ENCODE data around the gene RARB. TPM values are rescaled to one million over a fixed set of nuclear protein-coding genes. Genes with fewer than 3 reads are reported as not detected.

RARB gene
- total RNA-seq, 1 experiment from 2014 or later, result 0.71 TPM

DNA sequence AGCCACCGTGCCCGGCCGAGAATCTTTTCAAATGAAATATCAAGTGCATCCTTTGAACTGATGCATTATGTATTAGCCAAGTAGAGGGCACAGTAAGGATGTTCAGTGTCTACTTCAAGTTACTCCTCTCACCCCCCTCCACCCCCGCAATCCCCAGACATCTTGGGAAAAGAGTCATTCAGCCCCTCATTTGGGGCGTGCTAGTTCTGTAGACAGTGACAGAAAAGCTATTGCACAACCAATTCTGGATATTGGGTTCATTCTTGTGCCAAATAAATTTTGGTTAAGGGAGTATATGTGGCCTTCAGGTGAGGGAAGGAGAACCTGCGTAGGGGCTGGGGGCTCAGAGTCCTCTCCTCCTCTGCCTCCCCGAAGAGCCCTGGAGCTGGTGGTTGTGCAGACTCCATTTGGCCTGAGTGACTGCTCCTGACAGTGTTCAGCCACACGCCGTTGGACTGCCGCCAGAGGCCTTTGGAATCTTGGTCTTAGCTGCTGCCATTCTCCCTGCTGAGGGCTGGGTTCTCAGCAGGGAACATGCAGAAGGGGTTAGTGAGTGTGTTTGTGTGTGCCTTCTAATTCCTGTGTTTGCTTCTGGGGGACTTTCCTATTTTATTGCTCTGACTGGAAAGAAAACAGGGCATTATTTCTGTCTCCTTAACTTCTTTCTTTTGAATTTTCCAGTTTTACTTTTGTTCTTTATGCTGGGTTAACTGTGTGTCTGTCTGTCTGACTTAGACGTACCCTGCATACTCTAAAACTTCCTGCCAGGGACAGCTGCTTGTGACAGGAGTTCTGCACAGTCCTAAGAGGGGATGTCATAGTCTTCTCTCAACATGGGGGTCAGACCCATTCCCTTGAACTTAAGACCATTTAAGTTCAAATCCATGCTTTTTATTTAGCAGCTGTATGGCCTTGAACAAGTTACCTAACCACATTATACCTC lies 21.0 kb downstream of the RARB start:
- DNase-seq (ENCODE audit: low spot score), result peak; percentile 74

- no peak for DNase-seq (ENCODE audit: low spot score)
Measured at GRCh38 chr3:25449857-25450256, 21.8 kb downstream of the RARB start.

DNA sequence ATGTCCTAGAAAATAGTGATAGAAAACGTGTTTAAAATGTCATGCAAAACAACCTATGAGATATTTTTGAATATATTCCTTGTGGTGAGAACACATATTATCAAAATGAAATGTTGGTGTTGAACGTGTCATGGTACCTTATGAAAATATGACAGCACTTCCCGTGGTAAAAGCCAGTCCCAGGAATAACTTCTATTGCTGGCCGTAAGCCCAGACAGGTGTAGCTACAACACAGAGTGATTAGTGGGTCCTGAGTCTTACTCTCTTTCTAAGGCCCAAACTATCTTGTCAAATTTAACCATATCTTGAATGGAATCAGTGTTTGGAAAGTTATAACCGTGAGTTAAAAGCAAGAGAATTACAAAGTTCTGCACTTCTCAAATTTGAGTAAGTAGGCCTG lies 24.1 kb downstream of the RARB start:
- DNase-seq (ENCODE audit: low spot score), result no peak

DNA sequence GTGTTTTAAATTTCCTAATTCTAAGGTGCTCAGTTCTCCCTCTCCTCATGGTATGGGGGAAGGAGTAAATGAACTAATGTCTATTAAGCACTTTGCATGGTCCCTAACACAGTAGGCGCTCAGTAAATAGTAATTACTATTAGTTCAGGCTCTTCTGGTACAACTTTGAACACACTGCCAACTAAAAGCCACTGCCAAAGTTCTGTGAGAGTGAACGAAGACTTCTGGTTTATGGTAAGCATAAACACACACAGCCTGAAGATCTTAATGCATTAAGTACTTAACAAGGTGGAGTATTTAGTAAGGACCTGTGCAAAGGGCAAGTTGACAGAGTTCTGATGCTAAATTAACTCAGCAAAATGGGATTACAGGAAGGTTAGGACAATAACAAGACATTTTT lies 24.7 kb downstream of the RARB start:
- DNase-seq (ENCODE audit: low spot score), result no peak

GRCh38 chr3:25453619-25454004 lies 25.5 kb downstream of the RARB start:
- no peak for DNase-seq (ENCODE audit: low spot score)

DNA sequence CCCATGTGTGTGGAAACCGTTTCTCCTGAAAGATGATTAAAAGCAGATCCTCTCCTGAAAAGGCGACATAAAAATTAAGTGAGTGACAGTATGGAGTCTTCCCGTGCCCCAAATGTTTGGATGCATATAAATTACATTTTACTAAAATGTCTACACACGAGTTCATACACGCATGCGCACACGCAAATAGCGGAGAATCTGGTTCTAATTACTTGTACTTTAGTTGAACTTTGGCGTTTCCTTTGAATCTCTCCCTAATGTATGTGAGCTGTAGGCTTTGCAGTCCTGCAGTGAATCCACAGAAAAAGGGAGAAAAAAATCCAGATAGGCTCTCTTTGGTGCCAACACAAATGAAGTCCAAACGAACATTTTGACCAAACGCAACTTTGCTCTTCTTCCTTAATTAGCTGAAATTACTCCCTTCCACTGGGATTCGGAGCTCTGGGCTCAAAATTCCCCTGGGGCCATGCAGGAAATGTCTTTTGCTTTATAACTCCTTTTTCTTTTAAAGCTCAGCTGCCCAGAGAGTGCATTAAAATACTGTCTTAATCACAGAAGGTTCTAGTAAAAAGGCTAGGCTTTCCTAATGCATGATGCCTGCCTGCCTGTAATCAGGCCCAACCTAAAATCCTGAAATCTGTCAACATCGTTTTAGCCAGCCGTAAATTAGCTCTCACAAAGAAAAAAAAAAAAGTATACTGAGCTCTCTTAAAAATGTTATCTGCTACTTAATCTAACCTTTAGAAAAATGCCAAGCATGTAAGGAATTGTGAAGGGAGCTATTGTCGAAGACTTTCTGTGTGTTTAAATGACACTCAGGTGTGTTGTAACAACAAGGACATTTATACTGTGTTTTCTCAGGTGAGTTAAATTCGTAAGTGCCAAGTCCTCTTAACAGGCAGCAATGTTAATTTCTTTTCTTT lies 26.2 kb downstream of the RARB start:
- no peak for DNase-seq (ENCODE audit: low spot score)

GRCh38 chr3:25455441-25456132 lies 27.5 kb downstream of the RARB start:
- no peak for DNase-seq (ENCODE audit: low spot score)

DNA sequence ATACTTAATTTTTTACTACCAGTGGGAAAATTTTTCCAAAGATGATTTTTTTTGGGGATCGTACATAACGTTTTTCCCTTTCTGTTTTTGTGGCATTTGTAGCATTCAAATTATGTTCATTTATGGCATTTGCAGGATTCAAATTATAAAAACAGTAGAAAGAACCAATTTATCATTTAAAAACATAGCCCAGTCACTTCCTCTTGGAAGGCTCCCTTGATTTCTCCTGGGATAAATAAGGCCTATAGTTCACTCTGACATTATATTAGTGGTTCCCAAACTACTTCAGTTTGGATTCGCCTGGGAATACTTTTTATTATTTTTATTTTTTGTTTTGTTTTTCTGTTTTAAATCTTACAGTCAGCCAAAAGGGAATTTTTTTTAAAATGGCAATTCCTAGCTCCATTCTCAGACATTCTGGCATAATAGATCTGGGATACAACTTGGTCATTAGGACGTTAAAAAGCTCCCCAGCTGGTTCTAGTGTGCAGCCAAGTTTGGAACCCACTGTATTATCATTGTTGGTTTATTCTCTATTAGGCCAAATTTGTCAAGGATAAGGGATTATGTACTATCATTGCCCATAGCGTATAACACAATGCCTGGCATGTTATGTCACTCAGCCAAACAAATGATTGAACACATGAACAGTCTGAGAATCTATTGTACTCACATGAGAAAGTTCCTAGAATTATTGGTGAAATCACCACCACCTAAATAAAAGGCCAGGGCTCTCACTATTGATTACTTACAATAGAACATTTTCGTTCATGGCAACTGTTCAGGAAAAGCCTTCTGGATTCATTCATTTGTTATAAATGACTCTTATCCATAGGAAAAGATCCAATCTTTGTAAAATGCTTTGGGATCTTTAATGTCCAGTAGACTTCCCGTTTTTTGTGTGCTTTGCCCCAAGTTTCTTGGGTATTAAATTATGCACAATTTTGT lies 28.9 kb downstream of the RARB start:
- no peak for DNase-seq (ENCODE audit: low spot score)

GRCh38 chr3:25457671-25458419 lies 29.8 kb downstream of the RARB start:
- DNase-seq (ENCODE audit: low spot score), result no peak

DNA sequence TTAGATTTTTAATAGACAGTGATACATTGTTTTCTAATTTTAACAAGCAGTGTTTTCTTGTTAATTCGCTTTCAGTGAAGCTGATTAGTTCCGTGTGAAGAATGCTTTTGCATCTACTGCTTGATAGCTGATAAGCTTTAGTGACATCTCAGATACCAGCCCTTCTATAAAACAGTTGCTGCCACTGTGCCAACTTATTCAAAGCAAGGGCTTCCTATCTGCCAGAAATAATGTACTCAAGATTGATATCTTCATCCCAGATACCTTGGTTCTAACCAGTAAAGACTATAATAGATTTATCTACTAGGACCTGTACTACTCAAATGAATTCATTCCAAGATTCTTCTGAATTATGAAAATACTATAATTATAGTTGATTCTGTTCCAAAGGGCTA lies 30.4 kb downstream of the RARB start:
- DNase-seq (ENCODE audit: low spot score), result no peak

- no peak for DNase-seq (ENCODE audit: low spot score)
Measured at GRCh38 chr3:25460751-25461150, 32.7 kb downstream of the RARB start.

- no peak for DNase-seq (ENCODE audit: low spot score)
Measured at GRCh38 chr3:25461946-25462345, 33.9 kb downstream of the RARB start.

DNA sequence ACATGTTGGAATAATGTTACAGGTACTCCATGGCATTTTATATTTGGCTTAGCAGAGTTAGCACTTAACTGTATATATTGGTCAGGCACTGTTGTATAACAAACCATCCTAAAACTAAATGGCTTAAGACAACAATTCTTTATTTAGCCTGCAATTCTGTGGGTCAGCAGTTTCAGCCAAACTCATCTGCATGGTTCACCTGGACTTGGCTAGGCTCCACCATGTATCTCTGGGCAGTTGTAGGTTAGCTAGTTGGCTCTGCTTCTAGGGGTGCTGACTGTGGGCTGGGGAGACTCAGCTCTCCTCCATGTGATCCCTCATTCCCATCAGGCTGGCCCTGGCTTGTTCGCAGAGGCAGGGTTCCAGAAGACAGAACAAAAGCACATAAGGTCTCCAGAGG lies 34.4 kb downstream of the RARB start:
- no peak for DNase-seq (ENCODE audit: low spot score)

GRCh38 chr3:25463836-25464418 lies 35.9 kb downstream of the RARB start:
- no peak for DNase-seq (ENCODE audit: low spot score)

DNA sequence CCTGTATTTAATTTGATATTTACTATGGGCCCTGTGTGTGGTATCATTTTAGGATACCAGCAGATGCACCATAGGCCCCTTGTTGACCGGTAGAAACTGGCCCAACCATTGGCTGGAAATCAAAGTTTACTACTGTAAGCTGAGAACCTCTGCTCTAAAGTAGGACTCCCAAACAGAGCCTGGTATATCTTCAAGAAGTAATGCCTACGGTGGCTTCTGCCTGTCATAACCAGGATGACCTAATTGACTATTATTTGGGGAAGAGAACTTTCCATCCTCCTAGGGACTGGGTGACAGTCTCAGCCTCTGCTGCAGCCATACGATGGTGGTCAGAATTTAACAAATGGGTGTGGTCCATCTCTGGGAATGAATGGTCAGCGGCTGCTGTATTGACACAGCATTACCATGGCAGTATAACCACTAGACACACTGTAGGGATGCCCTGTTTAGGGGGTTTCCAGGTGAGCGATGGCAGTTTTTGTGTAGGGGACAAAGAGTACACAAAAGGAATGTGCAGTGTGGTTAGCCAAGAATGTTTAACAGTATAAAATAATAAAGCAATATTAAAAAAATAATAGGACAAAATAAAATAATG lies 37.3 kb downstream of the RARB start:
- DNase-seq (ENCODE audit: low spot score), result no peak

DNA sequence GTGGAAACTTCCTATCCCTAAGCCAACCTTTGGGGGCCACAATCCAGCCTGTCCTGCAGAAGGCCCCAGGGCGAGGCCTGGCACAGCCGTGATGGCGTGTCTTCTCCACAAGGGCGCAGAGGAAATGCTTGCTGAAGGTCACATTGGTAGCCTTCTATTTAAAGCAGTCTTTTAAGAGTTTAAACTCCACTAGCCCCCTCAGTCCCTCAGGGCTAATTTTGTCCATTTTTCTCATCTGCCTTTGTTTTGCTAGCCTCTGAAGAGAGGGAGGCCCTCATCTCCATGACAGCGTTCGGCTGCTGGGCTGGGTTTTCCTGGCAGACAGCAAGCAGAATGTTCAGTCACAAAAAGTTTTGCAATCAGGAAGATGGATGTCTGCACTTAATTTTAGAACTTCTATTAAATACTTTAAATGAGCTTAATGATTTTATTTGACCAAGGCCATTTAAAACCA lies 40.8 kb downstream of the RARB start:
- DNase-seq (ENCODE audit: low spot score), result no peak

DNA sequence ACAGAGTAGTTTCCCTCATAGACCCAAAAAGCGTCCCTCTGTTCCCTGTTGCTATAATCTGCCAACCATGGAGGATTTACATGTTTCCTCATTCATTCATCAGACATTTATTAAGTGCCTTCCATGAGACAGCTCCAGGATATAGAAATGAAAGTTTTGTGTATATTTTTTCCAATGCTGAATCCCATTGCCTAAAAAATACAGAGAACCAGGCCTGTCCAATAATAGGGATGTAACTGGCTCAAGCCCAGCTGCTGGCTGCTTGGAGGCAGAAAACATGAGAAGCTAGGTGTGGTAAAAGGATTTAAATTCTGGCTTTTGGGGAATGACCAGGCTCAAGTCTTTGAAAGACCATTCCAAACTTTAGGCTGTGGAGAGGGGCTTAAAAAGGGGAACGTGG lies 41.5 kb downstream of the RARB start:
- no peak for DNase-seq (ENCODE audit: low spot score)

DNA sequence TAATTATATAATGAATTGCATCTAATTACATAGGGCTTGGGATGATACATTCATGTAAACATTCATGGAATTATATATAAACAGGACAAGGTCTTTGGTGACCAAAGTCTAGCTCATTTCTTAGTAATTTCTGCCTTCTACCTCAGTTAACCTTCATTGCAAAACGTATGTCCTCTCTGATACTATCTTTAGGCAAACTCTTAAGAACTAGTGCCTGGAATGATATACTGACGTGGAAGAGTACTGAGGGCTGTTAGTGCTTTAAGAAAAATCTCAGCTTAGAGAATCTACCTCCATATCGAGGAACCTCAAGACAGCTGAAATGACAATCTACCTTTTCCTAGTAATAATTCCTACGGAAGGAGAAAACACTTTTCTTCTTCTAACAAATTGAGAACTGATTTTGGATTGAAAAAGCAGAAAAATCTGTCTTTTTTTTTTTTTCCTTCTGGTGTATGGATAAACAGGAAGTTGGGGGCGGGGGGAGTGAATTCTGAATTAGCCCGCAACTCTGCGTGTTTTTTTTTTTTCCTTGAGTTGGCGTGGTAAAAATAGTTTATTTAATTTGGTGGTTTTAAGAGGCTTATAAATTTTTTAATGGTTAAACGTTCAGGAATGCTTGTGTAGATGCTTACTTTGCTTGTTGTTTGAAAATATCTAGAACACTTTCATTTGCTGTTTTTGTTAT lies 43.2 kb downstream of the RARB start:
- DNase-seq (ENCODE audit: low spot score), result no peak

- no peak for DNase-seq (ENCODE audit: low spot score)
Measured at GRCh38 chr3:25472153-25472552, 44.1 kb downstream of the RARB start.

All from A172 (cell line).